ENCODE results near the gene FNBP1. TPM values are rescaled to one million over a fixed set of nuclear protein-coding genes. Genes with fewer than 3 reads are reported as not detected.

The FNBP1 gene
- total RNA-seq, 1 experiment from 2014 or later: 53.6 TPM

- TF ChIP-seq TCF7L2 (IDR thresholded peaks at IDR 0.05; ENCODE audit: low read depth, low read length) (no peak), SIN3A (IDR thresholded peaks at IDR 0.05; ENCODE audit: borderline replicate concordance, insufficient read depth, low read depth, low read length) (no peak), REST (IDR thresholded peaks at IDR 0.05; ENCODE audit: insufficient read depth in 1 of 2, low read depth in 2 of 2, low read length in 1 of 2) (no peak), CTCF (IDR thresholded peaks at IDR 0.05) (no peak)
- in situ Hi-C loops (cut with HindIII; ENCODE audit: low pct_unique_long_range_greater_than_20kb, low sequenced_read_pairs): no loop called here
- H3K9me3 ChIP-seq (ENCODE audit: control insufficient read depth, insufficient read depth, low read depth, low read length): no peaks in the 10 kb centered on the region
- DNase-seq (ENCODE audit: low read depth, low spot score) (no peak), ATAC-seq (no peak)
- H3K36me3 ChIP-seq (ENCODE audit: control insufficient read depth, insufficient read depth, low read length): no peaks in the 10 kb centered on the region
- H3K4me1 ChIP-seq (ENCODE audit: control insufficient read depth, insufficient read depth, low read length): no peaks in the 10 kb centered on the region
- intact Hi-C loops (cut with micrococcal nuclease; ENCODE audit: unreplicated experiment): no loop called here
- H3K4me3 ChIP-seq (ENCODE audit: low read depth in 2 of 2, low read length in 2 of 2): no peak overlapping the region
- H3K27me3 ChIP-seq (ENCODE audit: control insufficient read depth, insufficient read depth, low read length): no peaks in the 10 kb centered on the region
- POLR2A ChIA-PET: interaction anchor here (0.5 kb wide), 1 partner anchor 98 kb away, joined by 7 read pairs; no protein-coding TSS in a partner anchor
- no TSS peak for BruUV-seq (replicated peaks)
- CTCF ChIA-PET: no interaction called here
- H3K27ac ChIP-seq (ENCODE audit: low read length): no peak overlapping the region
Observed at GRCh38 chr9:129906298-129906697, 136.7 kb downstream of the FNBP1 start.

GRCh38 chr9:129904734-129905133, 138.3 kb downstream of the FNBP1 start:
- Histone ChIP-seq H3K4me1 (ENCODE audit: control insufficient read depth, insufficient read depth, low read length) (no peaks in the 10 kb centered on the region), H3K4me3 (ENCODE audit: low read depth in 2 of 2, low read length in 2 of 2) (no peak overlapping the region), H3K9me3 (ENCODE audit: control insufficient read depth, insufficient read depth, low read depth, low read length) (no peaks in the 10 kb centered on the region), H3K27me3 (ENCODE audit: control insufficient read depth, insufficient read depth, low read length) (no peaks in the 10 kb centered on the region), H3K36me3 (ENCODE audit: control insufficient read depth, insufficient read depth, low read length) (no peaks in the 10 kb centered on the region), H3K27ac (ENCODE audit: low read length) (no peak overlapping the region)
- in situ Hi-C loops (cut with HindIII; ENCODE audit: low pct_unique_long_range_greater_than_20kb, low sequenced_read_pairs) (no loop called here), intact Hi-C loops (cut with micrococcal nuclease; ENCODE audit: unreplicated experiment) (no loop called here)
- DNase-seq (ENCODE audit: low read depth, low spot score) (no peak), ATAC-seq (no peak)
- BruUV-seq (replicated peaks): no TSS peak
- ChIA-PET CTCF (no interaction called here), POLR2A (no interaction called here)
- no peak for TF ChIP-seq SIN3A (IDR thresholded peaks at IDR 0.05; ENCODE audit: borderline replicate concordance, insufficient read depth, low read depth, low read length)
- no peak for TF ChIP-seq CTCF (IDR thresholded peaks at IDR 0.05)
- no peak for TF ChIP-seq TCF7L2 (IDR thresholded peaks at IDR 0.05; ENCODE audit: low read depth, low read length)
- TF ChIP-seq POLR2AphosphoS5 (IDR thresholded peaks at IDR 0.05; ENCODE audit: low read depth, low read length): no peak
